HCT116 (cell line): Measurements from ENCODE around the gene ADGRG1. TPM values are rescaled to one million over a fixed set of nuclear protein-coding genes. Genes with fewer than 3 reads are reported as not detected.

Experiments used
- ATAC-seq: fragments of 200-7000 bp; cut with Tn5 transposase; 2 replicates; pipeline ENCODE4 v1.9.1; 2020; ENCODE audit warnings: mild to moderate bottlenecking, moderate library complexity
- BruUV-seq: library from RNA; stranded (reverse); fragments of 400-500 nt; replicated peaks from 2 replicates; lab custom pipeline; 2021; lab: Mats Ljungman, UMichigan
- CTCF ChIA-PET: fragments of 300-600 bp; sonication (Branson Sonifier 250); formaldehyde crosslinking; loops from one replicate; lab custom pipeline; 2021; ENCODE audit warnings: antibody characterized with exemption; lab: Charles Lee
- POLR2A ChIA-PET: fragments of 300-600, 350-600 bp; sonication (Branson Sonifier 250); formaldehyde crosslinking; loops from one replicate; lab custom pipeline; 2021; ENCODE audit warnings: antibody characterized with exemption; lab: Charles Lee
- RAD21 ChIA-PET, 2 experiments: fragments of 300-600 bp; sonication (Branson Sonifier 250); formaldehyde crosslinking; loops; one replicate each; lab custom pipeline; 2023; ENCODE audit warnings: low total read pairs in 2 of 2; ENCODE audit not compliant: uncharacterized antibody in 2 of 2, unreplicated experiment in 2 of 2, low non-redundant PET in 1 of 2; lab: Charles Lee
- DNase-seq: peaks from one replicate; pipeline ENCODE4 v3.0.0-alpha.2; 2010; ENCODE audit warnings: low read depth, low spot score
- H2AFZ ChIP-seq: fragments of 200-600 bp; shearing (Covaris generic), sonication (generic); 2 replicates; pipeline ENCODE4 v1.6.1; 2017; ENCODE audit warnings: low read depth, mixed run types, mixed read lengths, antibody characterized with exemption, low read length; ENCODE audit not compliant: poor library complexity, severe bottlenecking
- H3K27ac ChIP-seq: 2 replicates; pipeline ENCODE4 v1.5.1; 2012; ENCODE audit warnings: low read depth, low read length
- H3K27me3 ChIP-seq: fragments of 200-600 bp; sonication (generic); 2 replicates; pipeline ENCODE4 v1.6.1; 2016; ENCODE audit warnings: mixed run types, low read length, mixed read lengths; ENCODE audit not compliant: insufficient read depth
- H3K36me3 ChIP-seq, 2 experiments: fragments of 200-500 bp in 1 of 2; fragments of 200-600 bp in 1 of 2; sonication (Bioruptor generic) in 1 of 2; sonication (generic) in 1 of 2; 2 replicates each; pipeline versions ENCODE4 v1.5.1 to v1.6.1; 2014 to 2016; ENCODE audit warnings: low read length in 2 of 2, inconsistent platforms in 1 of 2, mixed read lengths in 1 of 2, mixed run types in 1 of 2; ENCODE audit not compliant: insufficient read depth in 2 of 2, control insufficient read depth in 1 of 2
- H3K4me1 ChIP-seq, 2 experiments: fragments of 200-600 bp in 1 of 2; sonication (generic) in 1 of 2; 2 replicates each; pipeline versions ENCODE4 v1.5.1 to v1.6.1; 2012 to 2017; ENCODE audit warnings: low read length in 2 of 2, inconsistent platforms in 1 of 2, mild to moderate bottlenecking in 1 of 2, mixed read lengths in 1 of 2, mixed run types in 1 of 2, moderate library complexity in 1 of 2; ENCODE audit not compliant: insufficient read depth in 2 of 2, control insufficient read depth in 1 of 2
- H3K4me2 ChIP-seq: fragments of 200-600 bp; sonication (generic); 2 replicates; pipeline ENCODE4 v1.6.1; 2017; ENCODE audit warnings: mixed run types, low read length, mixed read lengths
- H3K4me3 ChIP-seq, 2 experiments: fragments of 200-600 bp in 1 of 2; sonication (generic) in 1 of 2; replicated peaks in 1 of 2; 2 replicates each; pipeline ENCODE4 v1.5.1; 2011 to 2016; ENCODE audit warnings: low read length in 2 of 2, control low read depth in 1 of 2, low read depth in 1 of 2, mild to moderate bottlenecking in 1 of 2, mixed read lengths in 1 of 2, mixed run types in 1 of 2
- H3K79me2 ChIP-seq: fragments of 200-600 bp; sonication (generic); 2 replicates; pipeline ENCODE4 v1.6.1; 2017; ENCODE audit warnings: mild to moderate bottlenecking, mixed run types, low read length, moderate library complexity, mixed read lengths; ENCODE audit not compliant: insufficient read depth
- H3K9ac ChIP-seq: fragments of 200-600 bp; sonication (generic); 2 replicates; pipeline ENCODE4 v1.6.1; 2016; ENCODE audit warnings: low read length, mixed read lengths
- H3K9me2 ChIP-seq: fragments of 200-600 bp; sonication (generic), shearing (Covaris generic); 2 replicates; pipeline ENCODE4 v1.6.1; 2017; ENCODE audit warnings: mixed run types, mild to moderate bottlenecking, moderate library complexity; ENCODE audit not compliant: insufficient read depth
- H3K9me3 ChIP-seq, 2 experiments: fragments of 200-500 bp in 1 of 2; fragments of 200-600 bp in 1 of 2; sonication (Bioruptor generic) in 1 of 2; sonication (generic) in 1 of 2; 2 replicates each; pipeline ENCODE4 v1.6.1; 2014 to 2017; ENCODE audit warnings: low read length in 2 of 2, mixed read lengths in 2 of 2, inconsistent platforms in 1 of 2, low read depth in 1 of 2, mild to moderate bottlenecking in 1 of 2, mixed run types in 1 of 2, moderate library complexity in 1 of 2; ENCODE audit not compliant: control insufficient read depth in 1 of 2, insufficient read depth in 1 of 2
- H4K20me1 ChIP-seq: fragments of 200-600 bp; sonication (generic), shearing (Covaris generic); 2 replicates; pipeline ENCODE4 v1.6.1; 2017; ENCODE audit warnings: mixed run types, mild to moderate bottlenecking, moderate library complexity; ENCODE audit not compliant: insufficient read depth
- CBX3 ChIP-seq: IDR thresholded peaks from 2 replicates; pipeline ENCODE4 v1.6.1; 2012; ENCODE audit warnings: low read depth
- CEBPB ChIP-seq: IDR thresholded peaks from 2 replicates; pipeline ENCODE4 v1.6.1; 2012; ENCODE audit warnings: low read depth
- ELF1 ChIP-seq: IDR thresholded peaks from 2 replicates; pipeline ENCODE4 v1.6.1; 2012; ENCODE audit warnings: low read depth, borderline replicate concordance
- EZH2phosphoT487 ChIP-seq: fragments of 200-600 bp; IDR thresholded peaks from 2 replicates; pipeline ENCODE4 v1.6.1; 2018; ENCODE audit warnings: antibody characterized with exemption, borderline replicate concordance
- POLR2A ChIP-seq: IDR thresholded peaks from 2 replicates; pipeline ENCODE4 v1.7.0; 2011; ENCODE audit warnings: borderline replicate concordance; ENCODE audit not compliant: insufficient read depth, insufficient read length; ENCODE audit errors: extremely low read depth
- POLR2AphosphoS5 ChIP-seq: IDR thresholded peaks from 2 replicates; pipeline ENCODE4 v1.6.1; 2011; ENCODE audit warnings: mild to moderate bottlenecking, low read depth, low read length, moderate library complexity
- SIN3A ChIP-seq: IDR thresholded peaks from 2 replicates; pipeline ENCODE4 v1.6.1; 2012; ENCODE audit warnings: low read depth
- SRF ChIP-seq: IDR thresholded peaks from 2 replicates; pipeline ENCODE4 v1.6.1; 2012; ENCODE audit warnings: low read depth
- TCF7L2 ChIP-seq: IDR thresholded peaks from 2 replicates; pipeline ENCODE4 v1.7.0; 2011; ENCODE audit warnings: borderline replicate concordance, inconsistent platforms; ENCODE audit not compliant: insufficient read depth, insufficient read length; ENCODE audit errors: extremely low read depth
- YY1 ChIP-seq: IDR thresholded peaks from 2 replicates; pipeline ENCODE4 v1.6.1; 2011; ENCODE audit warnings: low read length, low read depth, moderate library complexity, mild to moderate bottlenecking; ENCODE audit not compliant: insufficient replicate concordance; ENCODE audit errors: extremely low read depth
- ZFX ChIP-seq: fragments of 450-650 bp; IDR thresholded peaks from 2 replicates; pipeline ENCODE4 v1.6.1; 2017
- ZNF274 ChIP-seq: fragments of 200-500 bp; sonication (Bioruptor generic); IDR thresholded peaks from 2 replicates; pipeline ENCODE4 v1.6.1; 2014; ENCODE audit warnings: mild to moderate bottlenecking, low read depth, low read length, inconsistent platforms
- intact Hi-C: fragments of 100-400 bp; cut with micrococcal nuclease; formaldehyde crosslinking; loops from 2 replicates; pipeline ENCODE4 v1.10.0; 2022
- total RNA-seq: library from RNA; stranded (reverse); gene quantifications from one replicate; pipeline ENCODE4 v1.2.1, GENCODE V29; 2021; ENCODE audit not compliant: unreplicated experiment
- TF ChIP-seq, protein P1 (sequence below): IDR thresholded peaks from 2 replicates; pipeline ENCODE4 v1.6.1; 2012; ENCODE audit warnings: low read depth
- TF ChIP-seq, protein P2 (sequence below), 3 experiments: fragments of 200-600 bp in 1 of 3; sonication (generic) in 1 of 3; IDR thresholded peaks in 2 of 3; conservative IDR thresholded peaks in 1 of 3; 2 replicates each; pipeline ENCODE4 v1.5.1; 2012 to 2017; ENCODE audit warnings: low read depth in 2 of 3, low read length in 2 of 3, antibody characterized with exemption in 1 of 3, borderline replicate concordance in 1 of 3, control low read depth in 1 of 3, mild to moderate bottlenecking in 1 of 3, mixed read lengths in 1 of 3, mixed run types in 1 of 3, moderate library complexity in 1 of 3; ENCODE audit not compliant: insufficient read depth in 1 of 3
- TF ChIP-seq, protein P3 (sequence below): IDR thresholded peaks from 2 replicates; pipeline ENCODE4 v1.6.1; 2012
- TF ChIP-seq, protein P4 (sequence below): IDR thresholded peaks from 2 replicates; pipeline ENCODE4 v1.6.1; 2011; ENCODE audit warnings: mild to moderate bottlenecking, low read length, moderate library complexity; ENCODE audit not compliant: insufficient replicate concordance; ENCODE audit errors: extremely low read depth
- TF ChIP-seq, protein P5 (sequence below): IDR thresholded peaks from 2 replicates; pipeline ENCODE4 v1.6.1; 2012

Gene ADGRG1
- total RNA-seq, 1 experiment from 2014 or later, result 36.4 TPM

DNA sequence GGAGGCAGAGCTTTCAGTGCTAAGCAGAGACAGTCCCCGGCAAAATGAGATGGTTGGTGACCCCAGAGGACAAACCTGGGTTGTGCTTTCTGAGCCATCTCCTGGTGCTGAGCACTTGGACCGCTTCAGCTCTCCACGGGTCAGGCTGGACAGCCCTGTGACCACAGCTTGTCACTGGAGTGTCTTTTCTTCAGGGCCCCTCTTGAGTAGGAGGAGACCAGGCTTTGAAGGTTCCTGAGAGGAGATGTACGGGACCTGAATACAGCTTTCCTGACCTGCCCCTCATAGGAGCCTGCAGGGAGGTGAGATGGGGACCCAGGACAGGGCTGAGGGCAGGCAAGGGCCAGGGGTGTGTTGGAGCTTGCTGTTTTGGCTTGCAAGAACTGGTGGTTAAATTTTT, 17.8 kb upstream of the ADGRG1 start:
- no peak overlapping the region for H3K4me2 ChIP-seq
- POLR2A ChIA-PET, result interaction anchor here (2.3 kb wide), 1 partner anchor 9 kb away, joined by 6 read pairs; no protein-coding TSS in a partner anchor

More for the DNA sequence above, 17.8 kb upstream of the ADGRG1 start:
- no peaks in the 10 kb centered on the region for H3K36me3 ChIP-seq
- H3K27me3 ChIP-seq, result no peaks in the 10 kb centered on the region
- RAD21 ChIA-PET, result no interaction called here
- no peaks in the 10 kb centered on the region for H3K79me2 ChIP-seq
- H3K9me2 ChIP-seq, result no peaks in the 10 kb centered on the region
- no peaks in the 10 kb centered on the region for H3K9me3 ChIP-seq
- H3K4me3 ChIP-seq, result no peak overlapping the region
- no peak for ATAC-seq
- H4K20me1 ChIP-seq, result no peaks in the 10 kb centered on the region
- no peaks in the 10 kb centered on the region for H3K4me1 ChIP-seq
- no peak for DNase-seq
- H2AFZ ChIP-seq, result no peak overlapping the region
- CTCF ChIA-PET, result interaction anchor here (2.9 kb wide), 1 partner anchor 10 kb away, joined by 18 read pairs; no protein-coding TSS in a partner anchor
- TF ChIP-seq POLR2AphosphoS5 (no peak), YY1 (no peak), ELF1 (no peak), TCF7L2 (no peak), ZNF274 (no peak), EZH2phosphoT487 (no peak), SIN3A (no peak), CBX3 (no peak), CEBPB (no peak), ZFX (no peak), SRF (no peak), POLR2A (no peak)
- TF ChIP-seq, protein P1, sequence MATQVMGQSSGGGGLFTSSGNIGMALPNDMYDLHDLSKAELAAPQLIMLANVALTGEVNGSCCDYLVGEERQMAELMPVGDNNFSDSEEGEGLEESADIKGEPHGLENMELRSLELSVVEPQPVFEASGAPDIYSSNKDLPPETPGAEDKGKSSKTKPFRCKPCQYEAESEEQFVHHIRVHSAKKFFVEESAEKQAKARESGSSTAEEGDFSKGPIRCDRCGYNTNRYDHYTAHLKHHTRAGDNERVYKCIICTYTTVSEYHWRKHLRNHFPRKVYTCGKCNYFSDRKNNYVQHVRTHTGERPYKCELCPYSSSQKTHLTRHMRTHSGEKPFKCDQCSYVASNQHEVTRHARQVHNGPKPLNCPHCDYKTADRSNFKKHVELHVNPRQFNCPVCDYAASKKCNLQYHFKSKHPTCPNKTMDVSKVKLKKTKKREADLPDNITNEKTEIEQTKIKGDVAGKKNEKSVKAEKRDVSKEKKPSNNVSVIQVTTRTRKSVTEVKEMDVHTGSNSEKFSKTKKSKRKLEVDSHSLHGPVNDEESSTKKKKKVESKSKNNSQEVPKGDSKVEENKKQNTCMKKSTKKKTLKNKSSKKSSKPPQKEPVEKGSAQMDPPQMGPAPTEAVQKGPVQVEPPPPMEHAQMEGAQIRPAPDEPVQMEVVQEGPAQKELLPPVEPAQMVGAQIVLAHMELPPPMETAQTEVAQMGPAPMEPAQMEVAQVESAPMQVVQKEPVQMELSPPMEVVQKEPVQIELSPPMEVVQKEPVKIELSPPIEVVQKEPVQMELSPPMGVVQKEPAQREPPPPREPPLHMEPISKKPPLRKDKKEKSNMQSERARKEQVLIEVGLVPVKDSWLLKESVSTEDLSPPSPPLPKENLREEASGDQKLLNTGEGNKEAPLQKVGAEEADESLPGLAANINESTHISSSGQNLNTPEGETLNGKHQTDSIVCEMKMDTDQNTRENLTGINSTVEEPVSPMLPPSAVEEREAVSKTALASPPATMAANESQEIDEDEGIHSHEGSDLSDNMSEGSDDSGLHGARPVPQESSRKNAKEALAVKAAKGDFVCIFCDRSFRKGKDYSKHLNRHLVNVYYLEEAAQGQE, result no peak
- TF ChIP-seq, protein P2, sequence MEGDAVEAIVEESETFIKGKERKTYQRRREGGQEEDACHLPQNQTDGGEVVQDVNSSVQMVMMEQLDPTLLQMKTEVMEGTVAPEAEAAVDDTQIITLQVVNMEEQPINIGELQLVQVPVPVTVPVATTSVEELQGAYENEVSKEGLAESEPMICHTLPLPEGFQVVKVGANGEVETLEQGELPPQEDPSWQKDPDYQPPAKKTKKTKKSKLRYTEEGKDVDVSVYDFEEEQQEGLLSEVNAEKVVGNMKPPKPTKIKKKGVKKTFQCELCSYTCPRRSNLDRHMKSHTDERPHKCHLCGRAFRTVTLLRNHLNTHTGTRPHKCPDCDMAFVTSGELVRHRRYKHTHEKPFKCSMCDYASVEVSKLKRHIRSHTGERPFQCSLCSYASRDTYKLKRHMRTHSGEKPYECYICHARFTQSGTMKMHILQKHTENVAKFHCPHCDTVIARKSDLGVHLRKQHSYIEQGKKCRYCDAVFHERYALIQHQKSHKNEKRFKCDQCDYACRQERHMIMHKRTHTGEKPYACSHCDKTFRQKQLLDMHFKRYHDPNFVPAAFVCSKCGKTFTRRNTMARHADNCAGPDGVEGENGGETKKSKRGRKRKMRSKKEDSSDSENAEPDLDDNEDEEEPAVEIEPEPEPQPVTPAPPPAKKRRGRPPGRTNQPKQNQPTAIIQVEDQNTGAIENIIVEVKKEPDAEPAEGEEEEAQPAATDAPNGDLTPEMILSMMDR (IDR thresholded peaks at IDR 0.05 in 2 of 3, conservative IDR thresholded peaks at IDR 0.05 in 1 of 3; ENCODE audit: borderline replicate concordance in 1 of 3, insufficient read depth in 1 of 3, low read depth in 2 of 3, low read length in 2 of 3), result no peak
- TF ChIP-seq, protein P3, sequence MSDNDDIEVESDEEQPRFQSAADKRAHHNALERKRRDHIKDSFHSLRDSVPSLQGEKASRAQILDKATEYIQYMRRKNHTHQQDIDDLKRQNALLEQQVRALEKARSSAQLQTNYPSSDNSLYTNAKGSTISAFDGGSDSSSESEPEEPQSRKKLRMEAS, result no peak
- TF ChIP-seq, protein P4, sequence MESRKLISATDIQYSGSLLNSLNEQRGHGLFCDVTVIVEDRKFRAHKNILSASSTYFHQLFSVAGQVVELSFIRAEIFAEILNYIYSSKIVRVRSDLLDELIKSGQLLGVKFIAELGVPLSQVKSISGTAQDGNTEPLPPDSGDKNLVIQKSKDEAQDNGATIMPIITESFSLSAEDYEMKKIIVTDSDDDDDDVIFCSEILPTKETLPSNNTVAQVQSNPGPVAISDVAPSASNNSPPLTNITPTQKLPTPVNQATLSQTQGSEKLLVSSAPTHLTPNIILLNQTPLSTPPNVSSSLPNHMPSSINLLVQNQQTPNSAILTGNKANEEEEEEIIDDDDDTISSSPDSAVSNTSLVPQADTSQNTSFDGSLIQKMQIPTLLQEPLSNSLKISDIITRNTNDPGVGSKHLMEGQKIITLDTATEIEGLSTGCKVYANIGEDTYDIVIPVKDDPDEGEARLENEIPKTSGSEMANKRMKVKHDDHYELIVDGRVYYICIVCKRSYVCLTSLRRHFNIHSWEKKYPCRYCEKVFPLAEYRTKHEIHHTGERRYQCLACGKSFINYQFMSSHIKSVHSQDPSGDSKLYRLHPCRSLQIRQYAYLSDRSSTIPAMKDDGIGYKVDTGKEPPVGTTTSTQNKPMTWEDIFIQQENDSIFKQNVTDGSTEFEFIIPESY, result no peak
- TF ChIP-seq, protein P5, sequence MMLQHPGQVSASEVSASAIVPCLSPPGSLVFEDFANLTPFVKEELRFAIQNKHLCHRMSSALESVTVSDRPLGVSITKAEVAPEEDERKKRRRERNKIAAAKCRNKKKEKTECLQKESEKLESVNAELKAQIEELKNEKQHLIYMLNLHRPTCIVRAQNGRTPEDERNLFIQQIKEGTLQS, result no peak
- BruUV-seq, result no TSS peak
- no peak overlapping the region for H3K9ac ChIP-seq
- intact Hi-C loops, result no loop called here
- H3K27ac ChIP-seq, result no peak overlapping the region
